ENCODE data around the gene TAF1D.

TAF1D gene

DNA sequence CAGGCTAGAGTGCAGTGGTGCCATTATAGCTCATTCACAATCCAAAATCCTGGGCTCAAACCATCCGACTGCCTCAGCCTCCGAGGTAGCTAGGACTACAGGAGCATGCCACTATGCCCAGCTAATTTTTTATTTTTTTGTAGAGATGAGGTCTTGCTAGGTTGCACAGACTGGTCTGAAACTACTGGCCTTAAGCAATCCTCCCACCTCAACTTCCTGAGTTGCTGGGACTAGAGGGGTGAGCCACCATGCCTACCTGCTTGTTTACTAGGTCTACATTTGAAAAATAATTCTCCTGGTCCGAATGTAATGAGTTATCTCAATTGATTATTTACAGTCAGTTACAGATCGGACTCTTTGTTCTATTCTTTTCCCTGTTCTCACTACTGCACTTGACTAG, 22.0 kb downstream of the TAF1D start:
- no peak for DNase-seq

GRCh38 chr11:93718057-93718563, 23.2 kb downstream of the TAF1D start:
- peak; percentile 36 to 54 for DNase-seq

GRCh38 chr11:93717501-93717900, 23.8 kb downstream of the TAF1D start:
- DNase-seq, result no peak

GRCh38 chr11:93715797-93716396, 25.4 kb downstream of the TAF1D start:
- DNase-seq, result no peak

DNA sequence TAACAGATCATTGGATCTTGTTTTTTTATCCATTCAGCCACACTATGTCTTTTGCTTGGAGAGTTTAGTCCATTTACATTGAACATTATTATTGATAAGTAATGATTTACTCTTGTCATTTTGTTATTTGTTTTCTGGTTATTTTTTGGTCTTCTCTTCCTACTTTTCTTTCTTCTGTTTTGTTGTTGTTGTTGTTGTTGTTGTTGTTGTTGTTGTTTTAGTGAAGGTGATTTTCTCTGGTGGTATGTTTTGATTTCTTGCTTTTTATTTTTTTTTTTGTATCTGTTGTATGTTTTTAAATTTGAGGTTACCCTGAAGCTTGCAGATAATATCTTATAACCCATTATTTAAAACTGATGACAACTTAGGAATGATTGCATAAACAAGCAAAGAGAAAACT, 28.6 kb downstream of the TAF1D start:
- DNase-seq, result no peak

DNA sequence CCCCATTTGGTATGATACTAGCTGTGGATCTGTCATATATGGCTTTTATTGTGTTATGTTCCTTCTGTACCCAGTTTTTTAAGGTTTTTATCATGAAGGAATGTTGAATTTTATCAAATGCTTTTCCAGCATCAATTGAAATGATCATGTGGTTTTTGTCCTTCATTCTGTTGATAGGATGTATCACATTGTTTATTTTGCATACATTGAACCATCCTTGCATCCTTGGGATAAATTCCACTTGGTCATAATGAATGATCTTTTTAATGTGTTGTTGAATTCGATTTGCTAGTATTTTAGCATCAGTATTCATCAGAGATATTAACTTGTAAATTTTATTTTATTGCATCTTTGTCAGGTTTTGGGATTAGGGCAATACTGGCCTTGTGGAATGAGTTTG, 31.1 kb downstream of the TAF1D start:
- no peak for DNase-seq

GRCh38 chr11:93704237-93704636, 37.1 kb downstream of the TAF1D start:
- no peak for DNase-seq

GRCh38 chr11:93700830-93701229, 40.5 kb downstream of the TAF1D start:
- DNase-seq, result no peak

DNA sequence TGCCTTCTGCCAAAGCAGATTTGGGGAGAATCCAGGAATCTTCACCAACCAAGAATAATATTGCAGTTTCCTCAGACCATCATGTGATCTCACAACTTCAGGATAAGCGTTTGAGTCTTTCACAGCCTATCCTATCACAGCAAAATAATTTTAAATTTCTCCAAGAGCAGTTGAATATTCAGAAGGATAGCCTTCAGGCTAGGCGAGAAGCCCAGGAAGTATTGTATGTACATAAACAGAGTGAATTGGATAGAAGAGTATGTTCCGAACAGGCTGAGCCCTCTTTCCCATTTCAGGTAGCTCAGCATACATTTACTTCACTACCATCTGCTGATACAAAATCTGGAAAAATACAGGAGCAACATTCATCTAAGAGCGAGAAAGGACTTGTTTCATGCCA, 43.7 kb downstream of the TAF1D start:
- no peak for DNase-seq

- no peak for DNase-seq
Measured at GRCh38 chr11:93694557-93694956, 46.7 kb downstream of the TAF1D start.

DNA sequence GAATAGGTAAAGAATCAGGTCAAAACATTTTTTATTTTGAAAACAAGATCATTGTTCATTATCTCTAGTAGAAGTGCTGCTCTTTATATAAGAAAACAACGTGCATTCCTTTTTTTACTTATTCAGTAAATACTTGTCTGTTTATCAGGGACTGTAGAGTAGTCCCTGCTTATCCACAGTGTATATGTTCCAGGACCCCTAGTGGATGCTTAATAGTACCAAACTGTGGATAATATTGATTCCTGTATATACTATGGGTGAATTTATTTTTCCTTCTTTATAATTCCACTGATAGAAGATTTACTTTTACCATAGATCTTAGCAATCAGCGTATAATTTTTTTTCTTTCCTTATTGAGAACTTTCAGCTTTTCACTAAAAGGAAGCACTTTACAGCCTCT, 47.2 kb downstream of the TAF1D start:
- DNase-seq, result no peak

- no peak for DNase-seq
Measured at GRCh38 chr11:93689240-93689639, 52.1 kb downstream of the TAF1D start.

DNA sequence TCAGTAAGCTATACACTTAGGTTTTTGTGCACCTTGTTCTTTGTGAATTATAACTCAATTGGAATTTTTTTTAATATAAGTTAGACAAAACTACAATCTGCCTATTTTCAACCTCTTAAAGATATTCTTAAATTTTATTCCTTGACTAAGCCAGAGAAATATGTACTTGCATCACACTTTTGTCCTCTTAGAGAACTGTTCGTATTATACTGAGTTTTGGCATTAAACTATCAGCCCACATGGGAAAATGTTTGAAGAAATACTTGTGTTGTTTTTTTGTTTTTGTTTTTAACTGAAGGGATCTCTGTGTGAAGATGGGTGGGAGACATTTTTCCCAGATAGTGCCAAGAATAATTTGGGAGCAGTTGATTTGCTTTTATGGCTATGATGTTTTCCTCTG, 54.5 kb downstream of the TAF1D start:
- DNase-seq, result no peak

DNA sequence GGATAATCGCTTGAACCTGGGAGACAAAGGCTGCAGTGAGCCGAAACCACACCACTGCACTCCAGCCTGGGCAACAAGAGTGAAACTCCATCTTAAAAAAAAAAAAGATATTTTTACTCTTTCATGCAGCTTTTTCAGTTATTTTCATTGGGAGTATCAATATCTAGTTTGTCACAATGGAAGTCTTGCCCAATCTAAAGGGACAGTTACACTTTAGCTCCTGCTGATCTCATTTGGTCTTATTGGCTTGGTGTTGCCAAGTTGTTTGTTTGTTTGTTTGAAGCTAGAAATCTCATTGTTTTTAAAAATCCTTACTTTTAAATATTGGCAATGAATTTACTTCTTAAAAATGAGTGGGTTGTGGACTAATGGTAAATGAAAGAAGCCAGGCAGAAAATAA, 55.1 kb downstream of the TAF1D start:
- no peak for DNase-seq

Measured in CD4-positive, alpha-beta T cell treated with Interleukin-4 for 1 hour (primary cell).